GM21576 (cell line): ENCODE measurements around the gene IMPG2.

ENCODE experiments used
- ATAC-seq: cut with Tn5 transposase; IDR thresholded peaks from one replicate; pipeline ENCODE4 v1.9.1; 2021; ENCODE audit warnings: mild to moderate bottlenecking, moderate library complexity; ENCODE audit not compliant: unreplicated experiment

IMPG2 gene

DNA sequence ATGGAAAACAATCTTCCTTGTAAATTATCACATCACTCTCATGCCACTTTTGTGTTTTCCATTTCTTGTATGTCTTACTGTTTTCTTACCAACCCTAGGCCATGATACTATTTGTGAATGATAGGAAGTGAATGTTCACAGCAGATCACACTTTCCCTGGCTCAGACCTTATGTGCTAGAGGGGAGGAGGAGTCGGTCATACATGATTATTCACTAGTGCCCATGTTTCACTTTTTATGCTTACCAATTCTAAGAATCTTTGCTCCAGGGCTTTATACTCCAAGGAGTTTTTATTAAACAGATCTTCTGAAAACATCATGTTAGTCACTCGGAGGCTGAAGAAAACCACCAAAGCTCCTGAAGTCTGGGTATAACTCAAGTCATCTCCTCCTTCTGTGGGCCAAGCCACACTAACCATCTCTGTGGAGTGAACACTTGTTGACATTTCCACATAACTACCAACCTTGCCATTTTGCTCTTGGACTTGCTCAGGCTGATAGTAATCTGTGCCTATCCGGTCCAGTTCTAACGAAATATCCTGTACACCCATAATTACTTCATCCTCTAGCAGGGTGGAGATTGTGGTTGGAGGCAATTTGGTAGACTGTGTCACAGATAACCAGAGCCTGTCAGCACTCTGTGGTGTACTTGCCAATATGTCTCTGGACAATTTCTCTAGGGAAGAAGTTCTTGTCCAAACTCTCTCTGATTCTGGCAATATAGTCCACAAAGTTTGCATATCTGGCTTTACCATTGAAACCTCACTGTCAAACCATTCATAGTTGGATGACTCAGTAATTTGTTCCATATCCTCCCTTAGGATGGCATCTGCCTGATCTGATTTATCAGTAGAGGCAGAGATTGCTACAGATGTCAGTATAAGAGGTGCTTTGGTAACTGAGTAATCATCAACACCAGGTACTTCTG lies 76.8 kb downstream of the IMPG2 start:
- ATAC-seq = no peak

GRCh38 chr3:101240719-101241399 lies 79.5 kb downstream of the IMPG2 start:
- ATAC-seq = no peak

DNA sequence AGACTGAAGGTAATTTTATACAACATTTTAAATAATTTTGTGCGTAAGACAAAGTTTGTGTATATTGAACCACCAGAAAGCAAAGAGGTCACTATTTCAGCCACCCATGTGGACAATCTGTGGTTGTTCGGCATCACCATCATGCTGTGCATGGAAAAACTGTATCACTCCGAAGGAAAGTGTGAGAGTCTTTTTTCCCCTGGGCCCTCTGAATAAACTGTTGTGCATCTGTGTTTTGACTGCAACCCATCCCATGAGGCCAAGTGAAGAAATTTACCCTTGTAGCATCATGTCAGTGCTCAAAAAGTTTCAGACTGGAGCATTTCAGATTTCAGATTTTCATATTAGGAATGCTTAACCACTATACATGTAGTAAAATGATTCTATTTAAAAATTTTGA lies 85.3 kb downstream of the IMPG2 start:
- ATAC-seq = no peak

DNA sequence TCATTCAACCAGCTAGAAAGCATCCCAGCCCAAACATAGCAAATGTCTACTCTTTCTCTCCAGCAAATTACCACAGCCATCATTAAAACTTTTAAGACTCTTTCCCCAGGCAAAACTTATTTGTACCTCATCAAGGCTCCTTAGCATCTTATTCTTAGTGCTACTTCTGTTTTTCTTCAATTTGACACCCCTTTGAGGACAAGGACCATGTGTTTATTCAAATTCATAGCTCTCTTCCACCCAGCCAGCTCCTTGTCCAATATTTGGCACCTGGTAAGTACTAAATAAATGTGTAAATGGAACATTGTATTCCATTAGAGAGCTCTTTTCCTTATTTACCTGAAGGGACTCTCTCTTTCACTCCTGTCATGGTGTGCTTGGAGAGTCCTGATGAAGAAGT lies 89.8 kb downstream of the IMPG2 start:
- ATAC-seq = no peak

DNA sequence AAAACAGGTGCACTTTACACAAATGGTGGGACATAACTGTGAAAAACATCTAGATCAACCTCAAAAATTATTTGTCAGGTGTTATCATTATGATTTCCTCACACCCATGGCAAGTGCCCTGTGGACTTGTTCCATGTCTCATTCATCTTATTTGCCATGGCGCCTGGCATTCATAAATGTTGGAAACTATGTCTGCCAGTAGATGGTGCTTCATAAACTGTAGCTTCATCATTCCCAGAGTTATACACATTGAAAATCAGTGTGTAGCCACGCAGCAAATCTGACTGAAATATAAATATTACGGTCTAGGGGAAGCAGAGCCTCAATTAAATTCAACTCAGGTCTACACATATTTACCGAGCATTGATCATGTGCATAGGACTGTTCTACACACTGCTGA lies 90.7 kb downstream of the IMPG2 start:
- no peak for ATAC-seq

DNA sequence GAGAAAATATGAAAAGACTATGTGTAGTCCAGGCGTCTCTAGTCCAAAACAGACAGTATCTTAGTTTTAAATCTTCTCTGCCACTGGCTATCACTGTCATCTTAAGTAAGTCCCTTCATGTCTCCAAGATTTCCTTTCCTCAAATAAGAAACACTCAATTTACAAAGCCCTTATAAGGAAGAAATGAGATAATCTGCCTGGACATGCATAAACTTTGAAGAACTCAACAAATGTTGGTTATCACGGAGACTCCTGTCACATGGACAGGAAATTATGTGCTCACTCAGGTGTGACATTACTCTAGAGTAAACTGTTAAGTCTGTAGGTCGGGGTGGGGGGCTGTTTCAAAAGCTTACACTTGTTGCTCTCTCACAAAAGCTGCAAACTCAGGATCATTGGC lies 91.9 kb downstream of the IMPG2 start:
- ATAC-seq = no peak

GRCh38 chr3:101224739-101225138 lies 95.6 kb downstream of the IMPG2 start:
- ATAC-seq = no peak

- no peak for ATAC-seq
Measured at GRCh38 chr3:101223016-101223415, 97.4 kb downstream of the IMPG2 start.

GRCh38 chr3:101219842-101220560 lies 100.4 kb downstream of the IMPG2 start:
- ATAC-seq = no peak

DNA sequence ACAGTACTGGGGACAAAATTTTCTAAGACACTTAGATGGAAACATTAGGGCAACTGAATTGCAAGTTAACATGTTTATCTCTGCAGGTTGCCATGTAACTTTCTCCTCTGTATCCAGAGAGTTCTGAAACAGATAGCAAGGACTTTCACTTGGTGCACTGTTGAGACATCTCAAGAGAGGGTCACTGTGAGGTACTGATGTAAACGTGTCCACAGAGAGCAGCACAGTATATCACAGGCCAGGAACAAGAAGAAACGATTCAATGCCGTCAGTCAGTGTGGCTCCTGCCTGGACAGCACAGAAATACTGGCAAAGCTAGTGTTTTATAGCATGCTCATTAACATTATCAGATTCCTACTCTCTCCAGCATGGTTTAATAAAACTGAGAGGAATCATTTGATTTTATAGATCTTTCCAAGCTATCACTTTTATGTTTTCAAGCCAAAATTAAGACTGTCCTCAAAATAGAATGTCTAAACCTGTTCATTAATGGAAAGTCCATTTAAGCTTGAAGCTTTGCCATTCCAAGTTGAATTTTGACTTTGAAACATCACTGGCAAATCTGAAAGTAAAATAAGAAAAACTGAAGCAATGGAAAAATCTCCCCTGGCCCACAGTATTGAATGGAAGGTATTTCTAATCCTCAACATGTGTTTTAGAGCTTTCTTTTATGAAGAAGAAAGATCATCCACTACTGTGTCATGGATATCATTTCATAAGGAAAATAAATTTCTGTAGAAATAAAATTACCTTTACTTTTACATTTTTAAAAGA lies 102.7 kb downstream of the IMPG2 start:
- no peak for ATAC-seq

- ATAC-seq = no peak
Measured at GRCh38 chr3:101216710-101217465, 103.5 kb downstream of the IMPG2 start.

GRCh38 chr3:101212730-101213129 lies 107.6 kb downstream of the IMPG2 start:
- no peak for ATAC-seq

- ATAC-seq = no peak
Measured at GRCh38 chr3:101204246-101204645, 116.1 kb downstream of the IMPG2 start.

DNA sequence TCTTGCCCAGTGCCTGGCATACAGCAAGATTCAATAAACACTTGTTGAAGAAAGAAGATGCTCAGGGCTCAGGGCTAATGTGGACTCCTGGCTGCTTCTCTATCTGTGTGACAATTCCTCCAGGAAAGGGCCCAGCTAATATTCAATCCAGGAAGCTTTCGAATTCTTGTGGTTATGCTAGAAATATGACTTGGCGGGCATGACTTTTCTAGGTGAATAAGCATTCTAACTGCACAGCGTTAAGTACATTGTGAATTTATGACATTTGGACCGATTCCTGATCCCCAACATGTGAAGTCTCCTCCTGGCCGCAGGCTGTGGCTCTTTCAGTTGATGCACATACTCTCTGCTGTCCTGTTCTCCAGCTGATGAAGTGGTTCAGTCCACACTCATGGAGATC lies 117.0 kb downstream of the IMPG2 start:
- no peak for ATAC-seq

DNA sequence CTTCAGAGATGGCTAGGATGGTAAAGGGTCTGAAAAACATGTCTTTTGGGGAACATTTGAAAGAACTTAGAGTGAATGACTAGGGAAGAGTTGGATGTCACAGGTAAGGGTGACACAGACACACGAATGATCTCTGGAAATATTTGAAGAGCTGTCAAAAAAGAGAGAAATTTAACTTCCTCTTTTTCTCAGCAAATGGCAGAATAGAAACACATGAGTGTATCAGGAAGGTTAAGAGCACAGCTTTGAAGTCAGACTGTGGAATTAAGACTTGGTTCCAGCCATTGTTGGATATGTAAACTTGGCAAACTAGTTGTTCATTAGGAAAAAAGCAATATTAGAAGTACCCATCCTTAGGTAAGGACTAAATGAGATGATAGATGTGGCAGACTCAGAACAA lies 117.7 kb downstream of the IMPG2 start:
- ATAC-seq = no peak

GRCh38 chr3:101200461-101200860 lies 119.9 kb downstream of the IMPG2 start:
- ATAC-seq = no peak

DNA sequence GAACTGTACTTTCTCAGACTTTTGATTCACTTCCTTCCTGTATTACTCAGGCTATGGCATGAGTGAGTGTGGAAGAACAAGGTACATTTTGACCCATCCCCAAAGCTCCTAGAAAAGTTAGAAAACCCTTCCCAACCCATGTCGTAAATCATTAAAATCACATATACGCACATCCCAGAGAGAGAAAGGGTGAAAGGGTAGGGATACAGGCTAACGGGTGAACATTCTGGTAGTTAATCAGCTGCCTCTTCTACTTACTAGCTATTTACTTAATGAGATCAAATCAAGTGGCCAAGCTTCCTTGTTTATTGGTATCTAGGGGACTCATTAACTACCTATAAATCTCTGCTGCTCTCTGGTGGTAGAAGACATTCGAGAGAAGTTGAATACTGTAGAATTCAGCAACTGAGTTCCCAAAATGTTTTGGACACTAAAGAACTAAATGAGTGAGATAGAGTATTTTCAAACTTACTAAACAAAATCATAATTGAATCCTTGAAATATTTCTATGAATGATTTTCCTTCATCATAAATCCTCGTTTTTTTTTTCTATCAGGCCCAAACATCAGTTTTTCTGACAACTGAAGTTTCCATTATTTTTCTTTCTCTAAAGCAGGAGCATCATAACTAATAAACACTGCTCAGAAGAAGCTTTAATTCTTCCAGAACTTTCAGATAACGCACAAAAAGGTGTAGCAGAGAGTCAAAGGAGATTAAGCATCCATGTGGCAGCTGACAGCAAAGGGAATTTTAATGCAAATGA lies 124.2 kb downstream of the IMPG2 start:
- no peak for ATAC-seq

DNA sequence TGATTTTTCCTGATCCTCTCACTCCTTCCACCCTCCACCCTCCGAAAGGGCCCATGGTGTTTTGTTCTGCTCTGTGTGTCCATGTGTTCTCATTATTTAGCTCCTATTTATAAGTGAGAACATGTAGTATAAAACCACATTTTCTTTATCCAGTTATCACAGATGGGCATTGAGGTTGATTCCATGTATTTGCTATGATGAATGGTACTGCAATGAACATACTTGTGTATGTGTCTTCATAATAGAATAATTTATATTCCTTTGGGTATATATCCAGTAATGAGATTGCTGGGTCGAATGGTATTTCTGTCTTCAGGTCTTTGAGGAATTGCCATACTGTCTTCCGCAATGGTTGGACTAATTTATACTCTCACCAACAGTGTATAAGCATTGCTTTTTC lies 126.0 kb downstream of the IMPG2 start:
- ATAC-seq = no peak

GRCh38 chr3:101193957-101194356 lies 126.4 kb downstream of the IMPG2 start:
- ATAC-seq = no peak
